ENCODE results near the gene DCDC1.

Gene DCDC1

GRCh38 chr11:31092638-31093037, 276.9 kb downstream of the DCDC1 start:
- no peak overlapping the region for H3K27ac ChIP-seq (ENCODE audit: low read depth in 2 of 2, low read length in 2 of 2)
- H3K27me3 ChIP-seq (ENCODE audit: control insufficient read depth in 2 of 2, insufficient read depth in 2 of 2, low read length in 2 of 2): no peaks in the 10 kb centered on the region
- no peak overlapping the region for H3K9ac ChIP-seq (ENCODE audit: low read depth in 1 of 2, low read length in 2 of 2)
- no peaks in the 10 kb centered on the region for H3K4me1 ChIP-seq (ENCODE audit: control insufficient read depth in 2 of 2, insufficient read depth in 2 of 2, low read length in 2 of 2)
- no peaks in the 10 kb centered on the region for H3K9me3 ChIP-seq (ENCODE audit: control insufficient read depth in 2 of 2, low read length in 2 of 2)
- no peak overlapping the region for H3K4me3 ChIP-seq (ENCODE audit: low read length in 2 of 2)
- no peaks in the 10 kb centered on the region for H3K36me3 ChIP-seq (ENCODE audit: control insufficient read depth in 2 of 2, insufficient read depth in 2 of 2, low read length in 2 of 2)

- H3K4me3 ChIP-seq (ENCODE audit: low read length in 2 of 2): no peak overlapping the region
- no peaks in the 10 kb centered on the region for H3K36me3 ChIP-seq (ENCODE audit: control insufficient read depth in 2 of 2, insufficient read depth in 2 of 2, low read length in 2 of 2)
- no peaks in the 10 kb centered on the region for H3K9me3 ChIP-seq (ENCODE audit: control insufficient read depth in 2 of 2, low read length in 2 of 2)
Observed at GRCh38 chr11:31089117-31089516, 280.4 kb downstream of the DCDC1 start.

GRCh38 chr11:31069447-31070205, 299.9 kb downstream of the DCDC1 start:
- H3K4me3 ChIP-seq (ENCODE audit: low read length in 2 of 2): no peak overlapping the region
- H3K9ac ChIP-seq (ENCODE audit: low read depth in 1 of 2, low read length in 2 of 2): no peak overlapping the region
- no peaks in the 10 kb centered on the region for H3K9me3 ChIP-seq (ENCODE audit: control insufficient read depth in 2 of 2, low read length in 2 of 2)
- no peaks in the 10 kb centered on the region for H3K27me3 ChIP-seq (ENCODE audit: control insufficient read depth in 2 of 2, insufficient read depth in 2 of 2, low read length in 2 of 2)
- no peaks in the 10 kb centered on the region for H3K4me1 ChIP-seq (ENCODE audit: control insufficient read depth in 2 of 2, insufficient read depth in 2 of 2, low read length in 2 of 2)
- no peak overlapping the region for H3K27ac ChIP-seq (ENCODE audit: low read depth in 2 of 2, low read length in 2 of 2)
- H3K36me3 ChIP-seq (ENCODE audit: control insufficient read depth in 2 of 2, insufficient read depth in 2 of 2, low read length in 2 of 2): no peaks in the 10 kb centered on the region

More at GRCh38 chr11:31089117-31089516, 280.4 kb downstream of the DCDC1 start:
- H3K27ac ChIP-seq (ENCODE audit: low read depth in 2 of 2, low read length in 2 of 2): no peak overlapping the region
- H3K27me3 ChIP-seq (ENCODE audit: control insufficient read depth in 2 of 2, insufficient read depth in 2 of 2, low read length in 2 of 2): no peaks in the 10 kb centered on the region
- H3K9ac ChIP-seq (ENCODE audit: low read depth in 1 of 2, low read length in 2 of 2): no peak overlapping the region
- H3K4me1 ChIP-seq (ENCODE audit: control insufficient read depth in 2 of 2, insufficient read depth in 2 of 2, low read length in 2 of 2): no peaks in the 10 kb centered on the region

- no peaks in the 10 kb centered on the region for H3K27me3 ChIP-seq (ENCODE audit: control insufficient read depth in 2 of 2, insufficient read depth in 2 of 2, low read length in 2 of 2)
- H3K4me1 ChIP-seq (ENCODE audit: control insufficient read depth in 2 of 2, insufficient read depth in 2 of 2, low read length in 2 of 2): no peaks in the 10 kb centered on the region
- H3K9me3 ChIP-seq (ENCODE audit: control insufficient read depth in 2 of 2, low read length in 2 of 2): no peaks in the 10 kb centered on the region
- H3K9ac ChIP-seq (ENCODE audit: low read depth in 1 of 2, low read length in 2 of 2): no peak overlapping the region
- H3K27ac ChIP-seq (ENCODE audit: low read depth in 2 of 2, low read length in 2 of 2): no peak overlapping the region
- H3K4me3 ChIP-seq (ENCODE audit: low read length in 2 of 2): no peak overlapping the region
- H3K36me3 ChIP-seq (ENCODE audit: control insufficient read depth in 2 of 2, insufficient read depth in 2 of 2, low read length in 2 of 2): no peaks in the 10 kb centered on the region
Observed at GRCh38 chr11:31060880-31061279, 308.7 kb downstream of the DCDC1 start.

GRCh38 chr11:31059529-31059928, 310.0 kb downstream of the DCDC1 start:
- no peaks in the 10 kb centered on the region for H3K4me1 ChIP-seq (ENCODE audit: control insufficient read depth in 2 of 2, insufficient read depth in 2 of 2, low read length in 2 of 2)
- H3K9ac ChIP-seq (ENCODE audit: low read depth in 1 of 2, low read length in 2 of 2): no peak overlapping the region
- no peaks in the 10 kb centered on the region for H3K36me3 ChIP-seq (ENCODE audit: control insufficient read depth in 2 of 2, insufficient read depth in 2 of 2, low read length in 2 of 2)

GRCh38 chr11:31050061-31050765, 319.3 kb downstream of the DCDC1 start:
- Histone ChIP-seq H3K4me1 (ENCODE audit: control insufficient read depth in 2 of 2, insufficient read depth in 2 of 2, low read length in 2 of 2) (no peaks in the 10 kb centered on the region), H3K36me3 (ENCODE audit: control insufficient read depth in 2 of 2, insufficient read depth in 2 of 2, low read length in 2 of 2) (no peaks in the 10 kb centered on the region), H3K9me3 (ENCODE audit: control insufficient read depth in 2 of 2, low read length in 2 of 2) (peaks cover 0 to 3% of the 10 kb centered on the region in 2 donors), H3K9ac (ENCODE audit: low read depth in 1 of 2, low read length in 2 of 2) (no peak overlapping the region), H3K27me3 (ENCODE audit: control insufficient read depth in 2 of 2, insufficient read depth in 2 of 2, low read length in 2 of 2) (no peaks in the 10 kb centered on the region), H3K4me3 (ENCODE audit: low read length in 2 of 2) (no peak overlapping the region), H3K27ac (ENCODE audit: low read depth in 2 of 2, low read length in 2 of 2) (no peak overlapping the region)

More at GRCh38 chr11:31059529-31059928, 310.0 kb downstream of the DCDC1 start:
- H3K27ac ChIP-seq (ENCODE audit: low read depth in 2 of 2, low read length in 2 of 2): no peak overlapping the region
- no peak overlapping the region for H3K4me3 ChIP-seq (ENCODE audit: low read length in 2 of 2)
- H3K9me3 ChIP-seq (ENCODE audit: control insufficient read depth in 2 of 2, low read length in 2 of 2): no peaks in the 10 kb centered on the region
- H3K27me3 ChIP-seq (ENCODE audit: control insufficient read depth in 2 of 2, insufficient read depth in 2 of 2, low read length in 2 of 2): no peaks in the 10 kb centered on the region

GRCh38 chr11:31045335-31045734, 324.2 kb downstream of the DCDC1 start:
- H3K9ac ChIP-seq (ENCODE audit: low read depth in 1 of 2, low read length in 2 of 2): no peak overlapping the region
- no peaks in the 10 kb centered on the region for H3K4me1 ChIP-seq (ENCODE audit: control insufficient read depth in 2 of 2, insufficient read depth in 2 of 2, low read length in 2 of 2)
- H3K27me3 ChIP-seq (ENCODE audit: control insufficient read depth in 2 of 2, insufficient read depth in 2 of 2, low read length in 2 of 2): no peaks in the 10 kb centered on the region
- no peaks in the 10 kb centered on the region for H3K9me3 ChIP-seq (ENCODE audit: control insufficient read depth in 2 of 2, low read length in 2 of 2)
- no peak overlapping the region for H3K27ac ChIP-seq (ENCODE audit: low read depth in 2 of 2, low read length in 2 of 2)
- no peaks in the 10 kb centered on the region for H3K36me3 ChIP-seq (ENCODE audit: control insufficient read depth in 2 of 2, insufficient read depth in 2 of 2, low read length in 2 of 2)
- no peak overlapping the region for H3K4me3 ChIP-seq (ENCODE audit: low read length in 2 of 2)

- H3K9ac ChIP-seq (ENCODE audit: low read depth in 1 of 2, low read length in 2 of 2): no peak overlapping the region
- H3K4me1 ChIP-seq (ENCODE audit: control insufficient read depth in 2 of 2, insufficient read depth in 2 of 2, low read length in 2 of 2): no peaks in the 10 kb centered on the region
- H3K27me3 ChIP-seq (ENCODE audit: control insufficient read depth in 2 of 2, insufficient read depth in 2 of 2, low read length in 2 of 2): no peaks in the 10 kb centered on the region
- no peak overlapping the region for H3K27ac ChIP-seq (ENCODE audit: low read depth in 2 of 2, low read length in 2 of 2)
- no peaks in the 10 kb centered on the region for H3K9me3 ChIP-seq (ENCODE audit: control insufficient read depth in 2 of 2, low read length in 2 of 2)
- no peaks in the 10 kb centered on the region for H3K36me3 ChIP-seq (ENCODE audit: control insufficient read depth in 2 of 2, insufficient read depth in 2 of 2, low read length in 2 of 2)
- H3K4me3 ChIP-seq (ENCODE audit: low read length in 2 of 2): no peak overlapping the region
Observed at GRCh38 chr11:31030138-31030792, 339.3 kb downstream of the DCDC1 start.

- H3K27me3 ChIP-seq (ENCODE audit: control insufficient read depth in 2 of 2, insufficient read depth in 2 of 2, low read length in 2 of 2): no peaks in the 10 kb centered on the region
- no peak overlapping the region for H3K27ac ChIP-seq (ENCODE audit: low read depth in 2 of 2, low read length in 2 of 2)
- no peaks in the 10 kb centered on the region for H3K4me1 ChIP-seq (ENCODE audit: control insufficient read depth in 2 of 2, insufficient read depth in 2 of 2, low read length in 2 of 2)
Observed at GRCh38 chr11:31026315-31026714, 343.2 kb downstream of the DCDC1 start.

GRCh38 chr11:31022080-31022479, 347.5 kb downstream of the DCDC1 start:
- Histone ChIP-seq H3K9ac (ENCODE audit: low read depth in 1 of 2, low read length in 2 of 2) (no peak overlapping the region), H3K36me3 (ENCODE audit: control insufficient read depth in 2 of 2, insufficient read depth in 2 of 2, low read length in 2 of 2) (no peaks in the 10 kb centered on the region), H3K27ac (ENCODE audit: low read depth in 2 of 2, low read length in 2 of 2) (no peak overlapping the region)

More at GRCh38 chr11:31026315-31026714, 343.2 kb downstream of the DCDC1 start:
- Histone ChIP-seq H3K36me3 (ENCODE audit: control insufficient read depth in 2 of 2, insufficient read depth in 2 of 2, low read length in 2 of 2) (no peaks in the 10 kb centered on the region), H3K9me3 (ENCODE audit: control insufficient read depth in 2 of 2, low read length in 2 of 2) (no peaks in the 10 kb centered on the region), H3K4me3 (ENCODE audit: low read length in 2 of 2) (no peak overlapping the region), H3K9ac (ENCODE audit: low read depth in 1 of 2, low read length in 2 of 2) (no peak overlapping the region)

More at GRCh38 chr11:31022080-31022479, 347.5 kb downstream of the DCDC1 start:
- H3K27me3 ChIP-seq (ENCODE audit: control insufficient read depth in 2 of 2, insufficient read depth in 2 of 2, low read length in 2 of 2): no peaks in the 10 kb centered on the region
- no peaks in the 10 kb centered on the region for H3K4me1 ChIP-seq (ENCODE audit: control insufficient read depth in 2 of 2, insufficient read depth in 2 of 2, low read length in 2 of 2)
- no peaks in the 10 kb centered on the region for H3K9me3 ChIP-seq (ENCODE audit: control insufficient read depth in 2 of 2, low read length in 2 of 2)
- no peak overlapping the region for H3K4me3 ChIP-seq (ENCODE audit: low read length in 2 of 2)
